Vein endothelial cell (primary cell): ENCODE measurements around the gene LRP1. TPM values are rescaled to one million over a fixed set of nuclear protein-coding genes. Genes with fewer than 3 reads are reported as not detected.

Source experiments
- small RNA-seq: library from RNA; depleted of rRNA; stranded (forward); fragments of <200 nt; gene quantifications from one replicate; pipeline ENCODE3, GENCODE V24; 2012
- total RNA-seq: library from RNA; depleted of rRNA; stranded (reverse); fragments of >200 nt; gene quantifications from 2 replicates; pipeline ENCODE4 v1.2.3, GENCODE V29; 2012

LRP1 gene
- 1.6 and 4.6 TPM in 2 replicates for total RNA-seq

GRCh38 chr12:57127726-57128518 is at the start of gene LRP1:
TSS of gene LRP1 (plus strand) at chr12:57128483. CDS start at chr12:57128965, 482 bp downstream.

DNA sequence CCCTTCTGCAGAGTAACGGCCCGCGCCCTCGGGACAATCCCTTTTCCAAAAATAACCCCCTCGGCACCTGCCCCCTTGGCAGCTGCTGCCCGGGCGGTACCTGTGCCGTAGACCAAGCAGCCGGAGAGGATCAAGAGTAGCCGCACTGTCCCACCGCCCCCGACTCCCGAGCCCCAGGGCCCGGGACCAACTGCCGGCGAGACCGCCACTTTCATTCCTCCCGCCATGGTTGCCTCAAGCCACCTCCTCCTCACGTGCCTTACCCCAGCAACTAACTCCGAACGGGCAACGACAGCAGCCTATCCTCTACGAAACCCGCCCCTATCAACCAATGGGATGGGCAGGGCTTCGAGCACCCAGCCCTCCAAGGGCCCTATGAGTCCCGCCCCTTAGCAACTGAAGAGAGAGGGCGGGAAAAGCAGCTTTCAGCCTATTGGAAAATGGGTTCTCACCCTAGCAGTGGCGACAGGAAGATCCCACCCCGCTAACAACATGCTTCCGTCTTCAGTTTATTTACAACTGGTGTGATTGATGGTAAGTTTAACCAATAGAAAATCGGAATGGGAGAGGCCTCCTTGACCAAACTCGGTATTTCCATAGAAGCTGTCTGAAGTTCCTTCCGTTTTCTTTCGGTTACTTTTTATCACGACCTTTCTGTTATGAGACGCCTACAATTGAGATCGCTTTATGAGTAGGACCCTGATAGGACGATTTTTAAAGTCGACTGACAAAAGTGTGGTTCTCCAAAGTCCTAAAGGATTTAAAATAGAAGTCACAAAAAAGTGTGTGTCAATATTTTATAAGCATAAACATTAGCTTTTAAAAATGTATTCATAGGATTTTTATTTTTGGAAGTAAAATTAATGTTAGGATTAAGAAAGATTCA is 49.5 kb upstream of the LRP1 start, which contains the start of gene NEMP1:
TSS of gene NEMP1 (minus strand) at position 273 of the 886 bp plus-strand sequence. CDS start at position 227, 46 bp downstream.

GRCh38 chr12:57088354-57089270 is 39.7 kb upstream of the LRP1 start, which contains the start of gene NAB2:
TSS of gene NAB2 (plus strand) at chr12:57089114. CDS start at chr12:57089272, 158 bp downstream.

DNA sequence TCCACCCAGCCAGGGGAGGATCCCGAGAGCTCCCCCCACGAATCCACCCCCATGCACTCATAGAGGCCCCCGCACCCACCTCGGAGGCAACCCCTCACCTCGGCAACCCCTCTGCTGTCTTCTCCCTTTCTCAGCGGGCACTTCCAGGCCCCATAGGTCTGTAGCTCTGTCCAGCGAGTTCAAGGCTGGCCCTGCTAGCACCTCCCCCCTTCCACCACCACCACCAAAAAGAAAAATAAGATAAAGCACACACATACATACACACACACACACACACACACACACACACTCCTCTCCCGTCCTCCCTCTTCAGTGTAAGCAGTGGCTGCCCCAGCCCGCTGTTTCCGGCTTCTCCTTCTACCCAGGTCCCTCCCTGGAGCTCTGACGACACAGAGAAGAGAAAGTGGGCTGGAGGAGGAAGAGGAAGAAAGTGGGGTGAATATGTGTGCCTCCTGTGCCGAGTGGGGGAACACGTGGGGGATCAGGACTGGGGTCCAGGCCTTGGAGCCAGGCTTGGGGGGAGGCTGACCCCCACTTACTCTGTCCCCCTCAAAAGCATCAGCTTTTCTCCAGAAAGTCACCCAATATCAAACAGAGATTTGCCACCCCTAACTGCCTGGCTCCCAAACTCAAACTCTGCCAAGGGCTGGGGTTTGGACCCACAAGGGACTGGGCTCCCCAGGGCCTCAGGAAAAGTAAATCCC is 17.1 kb upstream of the LRP1 start, which contains the start of gene STAT6:
TSS of gene STAT6 (minus strand) at position 332 of the 704 bp plus-strand sequence. CDS start 3,084 bp downstream, outside the sequence.

GRCh38 chr12:57146961-57147944 is 19.0 kb downstream of the LRP1 start, which contains the start of gene LRP1-AS:
TSS of gene LRP1-AS (minus strand) at chr12:57147619.

GRCh38 chr12:57216014-57216911 is 88.0 kb downstream of the LRP1 start, which contains the start of gene NXPH4:
TSS of gene NXPH4 (plus strand) at chr12:57216794. CDS start at chr12:57216970, 176 bp downstream.

DNA sequence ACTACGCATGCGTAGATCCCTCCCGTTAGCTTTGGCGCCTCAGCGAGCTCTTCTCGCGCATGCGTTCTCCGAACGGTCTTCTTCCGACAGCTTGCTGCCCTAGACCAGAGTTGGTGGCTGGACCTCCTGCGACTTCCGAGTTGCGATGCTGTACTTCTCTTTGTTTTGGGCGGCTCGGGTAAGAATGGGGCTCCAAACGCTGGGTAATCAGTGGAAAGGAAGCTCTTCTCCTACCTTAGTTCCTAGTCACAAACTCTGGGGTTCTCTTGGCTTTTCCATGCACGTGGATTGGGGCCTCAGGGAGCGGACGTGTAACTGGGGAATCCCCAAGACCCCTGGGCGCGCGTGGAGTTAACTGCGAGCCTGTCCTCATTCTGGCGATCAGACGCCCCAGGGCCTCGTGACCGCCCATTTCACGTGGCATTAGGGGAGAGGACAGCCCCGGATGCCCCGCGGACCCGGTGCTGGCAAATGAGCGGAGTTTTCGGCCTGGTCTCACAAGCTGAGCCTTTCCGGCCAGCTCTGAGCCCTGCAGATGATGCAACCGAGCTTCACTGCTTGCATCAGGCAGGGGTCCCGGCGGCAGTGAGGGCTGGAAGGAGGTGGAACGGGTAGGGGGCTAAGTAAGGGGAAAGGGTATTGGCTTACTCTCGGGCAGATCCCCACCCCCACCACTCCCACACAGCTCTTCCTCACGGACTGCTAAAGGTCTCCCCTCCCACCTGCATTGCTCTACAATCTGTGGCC is 101.5 kb downstream of the LRP1 start, which contains the start of gene SHMT2:
TSS of gene SHMT2 (plus strand) at position 78 of the 747 bp plus-strand sequence. CDS start at position 146, 68 bp downstream.

DNA sequence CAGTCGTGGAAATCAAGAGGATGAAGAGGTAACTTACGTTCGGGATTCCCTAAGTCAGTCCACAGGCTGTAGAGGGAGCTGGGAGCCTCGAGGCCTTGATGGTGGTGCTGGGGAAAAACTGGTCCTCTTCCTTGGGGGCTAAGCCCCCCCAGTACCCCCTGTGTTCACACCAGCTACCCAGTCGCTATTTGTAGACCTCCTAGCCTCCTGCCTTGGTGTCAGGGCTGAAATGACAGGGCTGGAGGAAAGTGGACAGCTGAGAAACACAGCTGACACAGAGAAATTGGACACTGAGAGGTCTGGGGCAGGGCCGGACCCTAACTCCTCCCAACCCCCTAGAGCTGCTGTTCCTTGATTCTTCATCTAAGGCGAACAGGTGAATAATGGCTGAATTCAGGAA is 122.7 kb downstream of the LRP1 start, which contains the start of gene STAC3:
TSS of gene STAC3 (minus strand) at position 232 of the 400 bp plus-strand sequence. CDS start 1,551 bp downstream, outside the sequence.

Small RNA genes within 50 kb of the gene (small RNA-seq; reads per million reads assigned to genes)
- 0.13 reads per million for gene MIR1228

Other genes starting within 250 kb of the LRP1 start
- gene SDR9C7, start 194.1 kb upstream of the LRP1 start, total RNA-seq = not detected in 2 replicates
- gene RDH16, start 170.9 kb upstream of the LRP1 start, total RNA-seq = under 0.01 TPM in 1 of 2 replicates, not detected in the other
- gene ZBTB39, start 121.9 kb upstream of the LRP1 start, total RNA-seq = 11.5 and 12.1 TPM in 2 replicates
- gene TAC3, start 112.0 kb upstream of the LRP1 start, total RNA-seq = not detected in 2 replicates
- gene MYO1A, start 78.4 kb upstream of the LRP1 start, total RNA-seq = under 0.01 TPM in 1 of 2 replicates, not detected in the other
- gene NEMP1, start 49.7 kb upstream of the LRP1 start, total RNA-seq = 5.9 and 10.7 TPM in 2 replicates
- 12.0 and 18.9 TPM in 2 replicates for gene NAB2, start 39.4 kb upstream of the LRP1 start, total RNA-seq
- 96.0 and 100 TPM in 2 replicates for gene STAT6, start 17.1 kb upstream of the LRP1 start, total RNA-seq
- not detected in 2 replicates for gene LRP1-AS, start 19.1 kb downstream of the LRP1 start, total RNA-seq
- gene NXPH4, start 88.3 kb downstream of the LRP1 start, total RNA-seq = 0.19 TPM in 1 of 2 replicates, not detected in the other
- gene SHMT2, start 101.2 kb downstream of the LRP1 start, total RNA-seq = 197 and 216 TPM in 2 replicates
- gene STAC3, start 122.7 kb downstream of the LRP1 start, total RNA-seq = 0.65 TPM in 1 of 2 replicates, not detected in the other